Pancreas (tissue), 10 donors: ENCODE results near the gene NEUROD2. TPM values are rescaled to one million over a fixed set of nuclear protein-coding genes. Genes with fewer than 3 reads are reported as not detected.

Source experiments
- ATAC-seq, 4 donors: fragments of 200-7000 bp; cut with Tn5 transposase; one replicate each; pipeline versions ENCODE4 v1.8.0 to v1.9.1; 2020; ENCODE audit warnings: mild to moderate bottlenecking in 4 of 4, moderate library complexity in 4 of 4
- DNase-seq, 6 donors: peaks; one replicate each; pipeline ENCODE4 v3.0.0-alpha.2; 2020
- FAIRE-seq: peaks from 2 replicates; lab custom pipeline; 2012; peaks lifted over from hg19 to GRCh38; lab: Jason Lieb, UNC
- H3K27ac ChIP-seq, 4 donors: fragments of 200-600 bp; sonication (generic); 1 replicate in 3 of 4; 2 replicates in 1 of 4; pipeline versions ENCODE4 v1.5.0 to v1.8.0; 2020
- H3K27me3 ChIP-seq, 4 donors: fragments of 200-600 bp; one replicate each; pipeline ENCODE4 v1.8.0; 2021
- H3K36me3 ChIP-seq, 3 donors: fragments of 200-600 bp; sonication (generic) in 1 of 3; one replicate each; pipeline versions ENCODE4 v1.5.0 to v1.8.0; 2020 to 2021
- H3K4me1 ChIP-seq, 3 donors: fragments of 200-600 bp; one replicate each; pipeline ENCODE4 v1.8.0; 2021
- H3K4me3 ChIP-seq, 4 donors: fragments of 200-600 bp; sonication (generic) in 2 of 4; one replicate each; pipeline versions ENCODE4 v1.5.0 to v1.8.0; 2020 to 2021
- H3K9me3 ChIP-seq, 4 donors: fragments of 200-600 bp; one replicate each; pipeline ENCODE4 v1.8.0; 2021
- CTCF ChIP-seq, 4 donors: fragments of 200-600 bp; sonication (generic) in 3 of 4; IDR thresholded peaks; one replicate each; pipeline versions ENCODE4 v1.5.0 to v1.8.0; 2021; ENCODE audit warnings: antibody characterized with exemption in 4 of 4
- WGBS, 2 donors: extraction: QIAGEN DNeasy Blood & Tissue Kit; methylation state at CpG; one replicate each; pipeline ENCODE4 v1.1.7; 2013; 5-methylcytosine and 5-hydroxymethylcytosine counted together
- intact Hi-C, 3 donors: fragments of 100-400 bp; cut with DNase I; formaldehyde crosslinking; loops; one replicate each; pipeline versions ENCODE4 v1.11.1 to v1.14.2; 2022
- polyA plus RNA-seq, 2 donors: library from polyadenylated mRNA; stranded (reverse); fragments of 200-250 nt; gene quantifications; one replicate each; pipeline ENCODE4 v1.2.3, GENCODE V29; 2013
- total RNA-seq, 6 donors: library from RNA; stranded (reverse); fragmentation: NEBNext Ultra II Directional in 4 of 6; extraction: Animal tissue kit (Norgen Biotek cat#: 25700) in 4 of 6; gene quantifications; one replicate each; pipeline versions ENCODE4 v1.2.1 to v1.2.4, GENCODE V29; 2021 to 2023
- donor health status: healthy with polysubstance abuse.
- donor health status: DM: no; HTN: no; CAD: no; lungs with moderate emphysema.
- donor health status: DM: no; HTN: no; CAD: no.
- donor health status: control.
- donor health status: control.
- donor health status: Bipolar disorder and iron deficiency.
- donor health status: DM: yes; HTN: yes; CAD: no.
- donor health status: DM: no; HTN: no; CAD: no.
- donor health status: DM: no; HTN: no; CAD: no.
- donor health status: DM: yes; HTN: yes; CAD: no.

Gene NEUROD2
- total and polyA plus RNA-seq, 8 donors, result 0.04 TPM; not detected in 7

GRCh38 chr17:39617446-39618245, 9.9 kb upstream of the NEUROD2 start:
- Histone ChIP-seq H3K9me3 (no peaks in the 10 kb centered on the region), H3K27ac (peak overlapping the region in 2 of 4 donors; percentile 17 to 52), H3K27me3 (no peaks in the 10 kb centered on the region), H3K4me1 (peaks cover 0 to 8% (median 0%) of the 10 kb centered on the region in 3 donors), H3K4me3 (peak overlapping the region; percentile 39 to 49 (median 44)), H3K36me3 (no peaks in the 10 kb centered on the region)
- WGBS, 2 donors, result 1 to 2% methylated on average over 43 to 79 of the region's 79 CpGs
- no peak for TF ChIP-seq CTCF (IDR thresholded peaks at IDR 0.05)
- intact Hi-C loops, result no loop called here
- no peak for FAIRE-seq
- peak; percentile 75 to 93 (median 84) for DNase-seq
- peak; percentile 50 to 81 (median 67) for ATAC-seq

DNA sequence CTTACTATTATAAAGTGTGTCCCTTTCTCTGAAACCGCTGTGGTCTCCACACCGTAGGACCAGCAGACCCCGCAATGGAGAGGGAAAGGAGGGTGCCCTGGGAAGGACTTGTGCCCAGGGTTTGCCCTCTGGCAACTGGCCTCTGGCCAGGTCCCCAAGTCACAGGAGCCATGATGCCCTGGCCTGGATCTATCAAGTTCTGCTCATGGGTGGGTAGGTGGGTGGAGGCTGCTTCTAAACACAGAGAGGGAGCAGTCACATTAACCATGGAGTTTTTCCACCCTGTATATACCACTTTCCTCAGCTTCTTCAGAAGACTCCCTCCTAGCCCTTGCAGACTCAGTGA, 9.4 kb upstream of the NEUROD2 start:
- no peaks in the 10 kb centered on the region for H3K36me3 ChIP-seq

GRCh38 chr17:39615434-39615833, 7.7 kb upstream of the NEUROD2 start:
- Histone ChIP-seq H3K27me3 (no peaks in the 10 kb centered on the region), H3K9me3 (no peaks in the 10 kb centered on the region), H3K4me3 (no peak overlapping the region), H3K4me1 (peaks cover 0 to 5% (median 0%) of the 10 kb centered on the region in 3 donors), H3K36me3 (no peaks in the 10 kb centered on the region), H3K27ac (no peak overlapping the region)
- intact Hi-C loops, result no loop called here
- FAIRE-seq (no peak), ATAC-seq (no peak), DNase-seq (no peak)
- WGBS, 2 donors, result 51 to 53% methylated on average over 6 of the region's 6 CpGs
- TF ChIP-seq CTCF (IDR thresholded peaks at IDR 0.05), result no peak

More for the DNA sequence above, 9.4 kb upstream of the NEUROD2 start:
- peak overlapping the region in 1 of 4 donors; percentile 39 for H3K4me3 ChIP-seq
- H3K9me3 ChIP-seq, result no peaks in the 10 kb centered on the region
- no peak for FAIRE-seq
- H3K27ac ChIP-seq, result no peak overlapping the region
- intact Hi-C loops, result no loop called here
- no peaks in the 10 kb centered on the region for H3K27me3 ChIP-seq
- TF ChIP-seq CTCF (IDR thresholded peaks at IDR 0.05), result no peak
- ATAC-seq, result no peak
- 88 to 92% methylated on average over 3 of the region's 3 CpGs for WGBS, 2 donors
- peaks cover 0 to 5% (median 0%) of the 10 kb centered on the region in 3 donors for H3K4me1 ChIP-seq
- no peak for DNase-seq

GRCh38 chr17:39614545-39615157, 6.9 kb upstream of the NEUROD2 start:
- no peak for DNase-seq
- intact Hi-C loops, result no loop called here
- FAIRE-seq, result no peak
- H3K27ac ChIP-seq, result no peak overlapping the region
- TF ChIP-seq CTCF (IDR thresholded peaks at IDR 0.05), result no peak
- 76 to 82% methylated on average over 3 of the region's 3 CpGs for WGBS, 2 donors
- peaks cover 0 to 5% (median 0%) of the 10 kb centered on the region in 3 donors for H3K4me1 ChIP-seq
- no peak for ATAC-seq
- H3K9me3 ChIP-seq, result no peaks in the 10 kb centered on the region
- no peaks in the 10 kb centered on the region for H3K36me3 ChIP-seq
- no peak overlapping the region for H3K4me3 ChIP-seq
- H3K27me3 ChIP-seq, result no peaks in the 10 kb centered on the region
